Breast epithelium (tissue), 3 donors: ENCODE data around the gene PRRC1.

Experiments
- CTCF ChIP-seq, 3 donors: fragments of 450-650 bp; IDR thresholded peaks; one replicate each; pipeline ENCODE4 v1.5.1; 2016 to 2017; ENCODE audit warnings: antibody characterized with exemption in 3 of 3, mild to moderate bottlenecking in 3 of 3, moderate library complexity in 3 of 3
- POLR2A ChIP-seq: fragments of 450-650 bp; IDR thresholded peaks from one replicate; pipeline ENCODE4 v1.6.1; 2016; ENCODE audit warnings: antibody characterized with exemption, mild to moderate bottlenecking, moderate library complexity

- TF ChIP-seq CTCF (IDR thresholded peaks at IDR 0.05) = no peak
- no peak for TF ChIP-seq POLR2A
These were observed 2.1 kb downstream of the PRRC1 start for GRCh38 chr5:127519527-127519926.
